Natural killer cell (primary cell): ENCODE measurements around the gene TRAFD1. TPM values are rescaled to one million over a fixed set of nuclear protein-coding genes. Genes with fewer than 3 reads are reported as not detected.

Source experiments
- ATAC-seq, 3 donors: fragments of 150-1000 bp in 2 of 3; fragments of 200-7000 bp in 1 of 3; cut with Tn5 transposase; 1 replicate in 1 of 3; 2 replicates in 2 of 3; pipeline ENCODE4 v1.10.0; 2021; ENCODE audit warnings: mild to moderate bottlenecking in 2 of 3, moderate library complexity in 2 of 3
- DNase-seq, 2 donors: peaks; one replicate each; pipeline versions ENCODE4 v3.0.0 to v3.0.0-alpha.2; 2013 to 2021; ENCODE audit warnings: mixed read lengths in 1 of 2
- H3K27ac ChIP-seq: one replicate; pipeline ENCODE4 v1.5.1; 2013; ENCODE audit warnings: mild to moderate bottlenecking, low read length
- H3K27me3 ChIP-seq: one replicate; pipeline ENCODE4 v1.6.1; 2013; ENCODE audit warnings: low read length; ENCODE audit not compliant: control insufficient read depth, insufficient read depth
- H3K36me3 ChIP-seq: one replicate; pipeline ENCODE4 v1.6.1; 2013; ENCODE audit warnings: low read length; ENCODE audit not compliant: control insufficient read depth, insufficient read depth
- H3K4me1 ChIP-seq: one replicate; pipeline ENCODE4 v1.6.1; 2013; ENCODE audit warnings: low read length; ENCODE audit not compliant: control insufficient read depth, insufficient read depth
- H3K4me3 ChIP-seq: one replicate; pipeline ENCODE4 v1.5.1; 2013; ENCODE audit warnings: low read length
- H3K9me3 ChIP-seq: one replicate; pipeline ENCODE4 v1.6.1; 2013; ENCODE audit warnings: low read length; ENCODE audit not compliant: control insufficient read depth, insufficient read depth
- H3K27ac Mint-ChIP-seq, 2 donors: one replicate each; pipeline ENCODE4 v1.8.0; 2022; ENCODE audit warnings: mild to moderate bottlenecking in 2 of 2, mixed read lengths in 2 of 2, moderate library complexity in 1 of 2
- H3K27me3 Mint-ChIP-seq, 2 donors: one replicate each; pipeline ENCODE4 v1.8.0; 2022; ENCODE audit warnings: low read depth in 2 of 2, mixed read lengths in 2 of 2
- H3K36me3 Mint-ChIP-seq: one replicate; pipeline ENCODE4 v1.8.0; 2022; ENCODE audit warnings: mixed read lengths
- H3K4me1 Mint-ChIP-seq, 2 donors: one replicate each; pipeline ENCODE4 v1.8.0; 2022; ENCODE audit warnings: mixed read lengths in 2 of 2
- H3K4me3 Mint-ChIP-seq: one replicate; pipeline ENCODE4 v1.8.0; 2022; ENCODE audit warnings: mild to moderate bottlenecking, moderate library complexity, mixed read lengths
- H3K9me3 Mint-ChIP-seq, 2 donors: one replicate each; pipeline ENCODE4 v1.8.0; 2022; ENCODE audit warnings: mixed read lengths in 2 of 2
- CTCF ChIP-seq: fragments of 200-600 bp; IDR thresholded peaks from one replicate; pipeline ENCODE4 v1.8.0; 2022; ENCODE audit warnings: antibody characterized with exemption
- WGBS: methylation state at CpG from one replicate; pipeline ENCODE4 v1.1.7; 2013; ENCODE audit warnings: missing lambda C conversion rate; ENCODE audit not compliant: insufficient coverage; 5-methylcytosine and 5-hydroxymethylcytosine counted together
- intact Hi-C: fragments of 100-400 bp; cut with micrococcal nuclease; formaldehyde crosslinking; loops from one replicate; pipeline ENCODE4 v1.14.2; 2022
- total RNA-seq, 4 donors: library from RNA; stranded (reverse); fragments of 120-200 nt in 1 of 4; gene quantifications; one replicate each; pipeline versions ENCODE4 v1.2.3 to v1.2.4, GENCODE V29; 2013 to 2022

Gene TRAFD1
- total RNA-seq, 3 donors from 2014 or later (not counting 1 experiment from before 2014, with no cell fraction given) = 35.8 to 45.3 (median 45.2) TPM

DNA sequence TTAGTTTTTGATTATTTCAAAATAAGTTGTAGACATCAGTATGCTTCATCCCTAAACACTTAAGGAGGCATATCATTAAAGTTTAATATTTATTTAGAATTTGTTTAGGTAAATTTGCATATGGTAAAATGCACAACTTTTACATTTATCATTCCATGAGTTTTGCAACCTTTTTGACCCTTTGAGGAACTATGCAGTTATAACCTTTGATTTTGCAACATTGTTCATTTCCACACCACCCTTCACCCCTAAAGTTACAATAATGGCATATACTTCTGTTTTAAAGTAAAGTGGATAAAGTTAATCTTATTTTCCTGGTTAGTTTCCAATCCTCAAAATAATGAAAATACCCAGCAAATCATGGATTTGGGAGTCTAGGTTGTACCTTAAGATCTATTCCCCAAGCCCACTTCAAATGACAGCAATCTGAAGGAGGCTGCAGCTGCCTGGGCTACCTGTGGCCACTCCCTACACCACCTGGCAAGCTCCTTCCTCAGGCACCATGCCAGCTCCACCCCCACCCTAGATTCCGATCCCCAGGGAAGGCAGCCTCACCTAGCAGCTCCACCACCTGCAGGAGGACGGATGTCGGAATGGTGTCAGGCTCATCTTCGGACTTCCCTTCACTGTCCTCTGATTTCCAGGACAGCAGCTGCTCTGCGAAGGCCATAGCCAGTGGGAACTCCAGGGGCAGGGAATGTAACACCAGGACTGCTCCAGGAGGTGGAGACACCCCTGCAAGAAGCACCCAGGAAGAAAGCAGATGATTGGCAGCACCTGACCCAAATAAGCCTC, 65.1 kb downstream of the TRAFD1 start:
- Histone ChIP-seq H3K27ac (no peak overlapping the region), H3K27me3 (no peaks in the 10 kb centered on the region), H3K4me1 (no peaks in the 10 kb centered on the region), H3K4me3 (no peak overlapping the region), H3K9me3 (no peaks in the 10 kb centered on the region), H3K36me3 (peaks cover 56% of the 10 kb centered on the region)
- Mint-ChIP-seq H3K27me3 (no peaks in the 10 kb centered on the region), H3K4me3 (no peak overlapping the region), H3K9me3 (no peaks in the 10 kb centered on the region), H3K36me3 (peaks cover 7% of the 10 kb centered on the region), H3K4me1 (no peaks in the 10 kb centered on the region), H3K27ac (no peak overlapping the region)
- TF ChIP-seq CTCF = no peak
- ATAC-seq (no peak), DNase-seq (no peak)
- 98% methylated on average over 5 of the region's 5 CpGs for WGBS
- intact Hi-C loops = no loop called here

DNA sequence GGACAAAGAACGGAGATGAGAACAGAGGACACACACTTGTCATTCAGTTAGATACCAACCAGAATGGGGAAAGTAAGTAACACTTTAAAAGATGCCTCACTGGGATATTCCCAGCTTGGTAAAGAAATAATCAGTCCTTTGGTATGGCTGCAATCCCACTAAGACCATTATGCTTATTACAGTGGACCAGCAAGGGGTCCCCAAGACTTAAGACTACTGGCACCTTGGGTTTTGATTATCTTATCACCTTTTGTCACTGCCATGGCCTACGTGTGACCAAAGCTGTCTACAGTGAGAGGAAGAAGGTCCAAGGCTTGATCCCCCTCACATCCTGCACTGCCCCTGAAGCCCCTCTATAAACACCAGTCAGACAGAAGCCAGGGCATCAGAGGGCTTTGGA, 65.8 kb downstream of the TRAFD1 start:
- no peak for TF ChIP-seq CTCF
- H3K27me3 ChIP-seq = no peaks in the 10 kb centered on the region
- H3K36me3 Mint-ChIP-seq = peaks cover 7% of the 10 kb centered on the region
- H3K4me3 ChIP-seq = no peak overlapping the region
- no peak overlapping the region for H3K4me3 Mint-ChIP-seq
- no peaks in the 10 kb centered on the region for H3K4me1 Mint-ChIP-seq
- H3K27me3 Mint-ChIP-seq = no peaks in the 10 kb centered on the region
- no peaks in the 10 kb centered on the region for H3K9me3 ChIP-seq
- WGBS = 100% methylated on average over 2 of the region's 2 CpGs
- no peaks in the 10 kb centered on the region for H3K4me1 ChIP-seq
- no peak overlapping the region for H3K27ac Mint-ChIP-seq
- ATAC-seq (no peak), DNase-seq (no peak)
- intact Hi-C loops = no loop called here
- peaks cover 56% of the 10 kb centered on the region for H3K36me3 ChIP-seq
- H3K9me3 Mint-ChIP-seq = no peaks in the 10 kb centered on the region
- H3K27ac ChIP-seq = no peak overlapping the region

- no peak overlapping the region for H3K4me3 ChIP-seq
- DNase-seq = no peak
- no peak overlapping the region for H3K4me3 Mint-ChIP-seq
- TF ChIP-seq CTCF = no peak
- H3K9me3 ChIP-seq = no peaks in the 10 kb centered on the region
- H3K27ac Mint-ChIP-seq = no peak overlapping the region
- 94% methylated on average over 4 of the region's 4 CpGs for WGBS
- H3K9me3 Mint-ChIP-seq = no peaks in the 10 kb centered on the region
- H3K27ac ChIP-seq = no peak overlapping the region
- H3K27me3 ChIP-seq = no peaks in the 10 kb centered on the region
- no peaks in the 10 kb centered on the region for H3K4me1 Mint-ChIP-seq
- intact Hi-C loops = no loop called here
- no peak for ATAC-seq
- no peaks in the 10 kb centered on the region for H3K4me1 ChIP-seq
- H3K36me3 Mint-ChIP-seq = peaks cover 7% of the 10 kb centered on the region
- H3K27me3 Mint-ChIP-seq = no peaks in the 10 kb centered on the region
- H3K36me3 ChIP-seq = peaks cover 56% of the 10 kb centered on the region
Measured at GRCh38 chr12:112191840-112192321, 66.5 kb downstream of the TRAFD1 start.
